Karpas-422 (cell line): ENCODE results near the gene GMPR. TPM values are rescaled to one million over a fixed set of nuclear protein-coding genes. Genes with fewer than 3 reads are reported as not detected.
"Not testable (repeated sequence)": the region's sequence is repeated elsewhere in the genome, so short reads cannot be mapped to it uniquely, and the experiment has no call there.

Experiments
- DNase-seq: peaks from one replicate; pipeline ENCODE4 v3.0.0-alpha.2; 2015
- H2AFZ ChIP-seq: fragments of 200-600 bp; sonication (generic); 2 replicates; pipeline ENCODE4 v1.6.1; 2014; ENCODE audit warnings: antibody characterized with exemption, low read length, mixed read lengths
- H3K27ac ChIP-seq: fragments of 200-600 bp; sonication (generic); 2 replicates; pipeline ENCODE4 v1.5.1; 2014; ENCODE audit warnings: mild to moderate bottlenecking, low read length, moderate library complexity
- H3K27me3 ChIP-seq: fragments of 200-600 bp; sonication (generic); 2 replicates; pipeline ENCODE4 v1.6.1; 2014; ENCODE audit warnings: low read length, mixed read lengths
- H3K36me3 ChIP-seq: fragments of 200-600 bp; sonication (generic); 2 replicates; pipeline ENCODE4 v1.6.1; 2014; ENCODE audit warnings: low read length, mixed read lengths; ENCODE audit not compliant: insufficient read depth
- H3K4me1 ChIP-seq: fragments of 200-600 bp; sonication (generic); 2 replicates; pipeline ENCODE4 v1.6.1; 2014; ENCODE audit warnings: mild to moderate bottlenecking, low read length, mixed read lengths
- H3K4me2 ChIP-seq: fragments of 200-600 bp; sonication (generic); 2 replicates; pipeline ENCODE4 v1.6.1; 2014; ENCODE audit warnings: low read length, low read depth, mild to moderate bottlenecking; ENCODE audit not compliant: poor library complexity, severe bottlenecking
- H3K4me3 ChIP-seq: fragments of 200-600 bp; sonication (generic); 2 replicates; pipeline ENCODE4 v1.5.1; 2014; ENCODE audit warnings: mild to moderate bottlenecking, antibody characterized with exemption, low read length, mixed read lengths
- H3K79me2 ChIP-seq: fragments of 200-600 bp; sonication (generic); 2 replicates; pipeline ENCODE4 v1.6.1; 2014; ENCODE audit warnings: mild to moderate bottlenecking, low read length, mixed read lengths
- H3K9ac ChIP-seq: fragments of 200-600 bp; sonication (generic); 2 replicates; pipeline ENCODE4 v1.6.0; 2014; ENCODE audit warnings: low read length
- H3K9me2 ChIP-seq: fragments of 200-600 bp; sonication (generic), shearing (Covaris generic); replicated peaks from 2 replicates; pipeline ENCODE4 v1.6.0; 2014; ENCODE audit warnings: mild to moderate bottlenecking, low read length, moderate library complexity; ENCODE audit not compliant: insufficient read depth
- H3K9me3 ChIP-seq: fragments of 300-700, 200-600 bp; sonication (generic); 2 replicates; pipeline ENCODE4 v1.6.1; 2014; ENCODE audit warnings: low read length, mixed read lengths
- H4K20me1 ChIP-seq: fragments of 200-600 bp; sonication (generic); 2 replicates; pipeline ENCODE4 v1.6.1; 2014; ENCODE audit warnings: mild to moderate bottlenecking, antibody characterized with exemption, low read length, low read depth; ENCODE audit not compliant: insufficient read depth
- total RNA-seq: library from RNA; depleted of rRNA; stranded (reverse); fragments of >200 nt; shearing (Covaris generic); gene quantifications from 2 replicates; pipeline ENCODE4 v1.2.3, GENCODE V29; 2014; ENCODE audit warnings: low replicate concordance

GMPR gene
- total RNA-seq, 1 experiment from 2014 or later: not detected

GRCh38 chr6:16217156-16217721 is 21.1 kb upstream of the GMPR start:
- no peak overlapping the region for H3K4me3 ChIP-seq
- H3K9me2 ChIP-seq: no peaks in the 10 kb centered on the region
- H2AFZ ChIP-seq: no peak overlapping the region
- H3K27ac ChIP-seq: no peak overlapping the region
- no peaks in the 10 kb centered on the region for H3K9me3 ChIP-seq
- H3K27me3 ChIP-seq: no peaks in the 10 kb centered on the region
- H3K9ac ChIP-seq: no peak overlapping the region
- no peak for DNase-seq
- H3K4me2 ChIP-seq: no peak overlapping the region
- no peaks in the 10 kb centered on the region for H3K4me1 ChIP-seq
- no peaks in the 10 kb centered on the region for H4K20me1 ChIP-seq
- H3K36me3 ChIP-seq: no peaks in the 10 kb centered on the region
- H3K79me2 ChIP-seq: no peaks in the 10 kb centered on the region

DNA sequence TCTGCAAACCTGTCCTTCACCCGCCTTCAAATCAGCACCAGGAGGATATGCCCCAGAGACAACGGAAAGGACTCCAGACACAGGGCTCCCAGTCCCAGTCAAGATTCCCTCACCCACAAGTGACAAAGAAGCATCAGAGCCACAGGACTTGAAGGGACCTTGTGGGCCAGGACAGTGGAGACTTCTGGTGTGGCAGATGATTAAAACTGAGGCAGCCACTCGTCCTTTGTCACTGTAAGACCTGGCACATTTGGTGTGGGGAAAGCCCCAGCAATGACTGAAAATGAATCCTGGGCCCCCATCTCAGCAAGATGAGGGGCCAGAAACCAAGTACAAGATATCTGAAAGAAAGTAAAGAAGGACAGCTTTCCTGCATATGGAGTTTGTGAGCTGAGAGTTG is 15.6 kb upstream of the GMPR start:
- no peaks in the 10 kb centered on the region for H3K4me1 ChIP-seq
- H3K4me3 ChIP-seq: no peak overlapping the region
- no peak overlapping the region for H3K27ac ChIP-seq
- H3K79me2 ChIP-seq: no peaks in the 10 kb centered on the region
- no peak overlapping the region for H3K9ac ChIP-seq
- no peaks in the 10 kb centered on the region for H4K20me1 ChIP-seq
- H2AFZ ChIP-seq: no peak overlapping the region
- DNase-seq: no peak
- no peaks in the 10 kb centered on the region for H3K9me3 ChIP-seq
- no peaks in the 10 kb centered on the region for H3K36me3 ChIP-seq
- no peak overlapping the region for H3K4me2 ChIP-seq
- H3K27me3 ChIP-seq: no peaks in the 10 kb centered on the region
- no peaks in the 10 kb centered on the region for H3K9me2 ChIP-seq

DNA sequence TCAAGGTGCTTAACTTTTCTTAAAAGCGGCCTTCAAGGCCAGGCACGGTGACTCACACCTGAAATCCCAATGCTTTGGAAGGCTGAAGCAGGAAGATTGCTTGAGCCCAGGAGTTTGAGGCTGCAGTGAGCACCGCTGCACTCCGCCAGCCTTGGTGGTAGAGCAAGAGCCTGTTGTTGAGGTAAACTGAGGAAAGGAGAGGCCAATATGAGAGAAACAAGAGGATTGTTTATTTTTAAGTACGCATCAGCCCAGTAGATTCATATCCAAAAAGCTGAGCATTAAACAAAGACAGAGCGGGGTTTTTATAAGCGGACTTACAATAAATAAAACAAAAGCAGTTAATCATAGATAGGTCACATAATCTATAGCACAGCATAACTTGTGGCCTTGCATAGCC is 15.0 kb upstream of the GMPR start:
- H3K4me1 ChIP-seq: no peaks in the 10 kb centered on the region
- H3K9me2 ChIP-seq: no peaks in the 10 kb centered on the region
- no peaks in the 10 kb centered on the region for H3K36me3 ChIP-seq
- H3K9me3 ChIP-seq: no peaks in the 10 kb centered on the region
- H2AFZ ChIP-seq: no peak overlapping the region
- no peak for DNase-seq
- no peak overlapping the region for H3K27ac ChIP-seq
- H3K27me3 ChIP-seq: no peaks in the 10 kb centered on the region
- no peak overlapping the region for H3K9ac ChIP-seq
- H3K4me2 ChIP-seq: no peak overlapping the region
- H3K79me2 ChIP-seq: no peaks in the 10 kb centered on the region
- no peak overlapping the region for H3K4me3 ChIP-seq
- H4K20me1 ChIP-seq: no peaks in the 10 kb centered on the region

DNA sequence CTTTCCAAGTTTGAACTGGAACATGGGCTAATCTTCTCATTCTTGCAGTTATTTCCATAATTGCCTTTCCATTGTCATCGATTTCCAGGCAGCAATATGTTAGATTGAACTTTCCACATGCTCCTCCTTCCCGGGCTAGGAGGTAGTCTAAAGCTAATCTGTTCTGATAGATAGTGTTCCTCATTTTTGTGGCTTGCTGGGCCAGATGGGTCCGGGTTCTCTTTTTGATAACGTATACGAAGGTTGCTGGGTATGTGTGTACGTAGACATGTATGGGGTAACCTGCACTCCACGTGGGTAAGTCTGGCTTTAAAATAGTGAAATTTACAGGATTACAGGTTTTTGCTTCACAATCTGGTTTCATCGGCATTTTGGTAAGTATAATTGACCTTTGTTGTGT is 14.0 kb upstream of the GMPR start:
- Histone ChIP-seq H3K27ac (no peak overlapping the region), H3K9ac (no peak overlapping the region), H3K4me2 (no peak overlapping the region), H3K4me1 (no peaks in the 10 kb centered on the region), H2AFZ (no peak overlapping the region), H3K9me3 (no peaks in the 10 kb centered on the region), H3K79me2 (no peaks in the 10 kb centered on the region), H3K4me3 (no peak overlapping the region), H3K9me2 (no peaks in the 10 kb centered on the region), H4K20me1 (no peaks in the 10 kb centered on the region), H3K27me3 (no peaks in the 10 kb centered on the region), H3K36me3 (no peaks in the 10 kb centered on the region)
- no peak for DNase-seq

- not testable (repeated sequence) for H3K27me3 ChIP-seq, H3K9me3 ChIP-seq, H4K20me1 ChIP-seq, H3K4me2 ChIP-seq, H3K4me1 ChIP-seq, H3K9ac ChIP-seq, H3K79me2 ChIP-seq, H3K9me2 ChIP-seq, DNase-seq, H3K4me3 ChIP-seq, H3K36me3 ChIP-seq, H2AFZ ChIP-seq, H3K27ac ChIP-seq
Measured at GRCh38 chr6:16225062-16225731, 13.2 kb upstream of the GMPR start.

- not testable (repeated sequence) for H3K27ac ChIP-seq, H3K4me2 ChIP-seq, H3K9me2 ChIP-seq, H3K36me3 ChIP-seq, DNase-seq, H3K9me3 ChIP-seq, H3K27me3 ChIP-seq, H4K20me1 ChIP-seq, H3K9ac ChIP-seq, H3K4me1 ChIP-seq, H2AFZ ChIP-seq, H3K4me3 ChIP-seq, H3K79me2 ChIP-seq
Measured at GRCh38 chr6:16226117-16227047, 12.0 kb upstream of the GMPR start.

DNA sequence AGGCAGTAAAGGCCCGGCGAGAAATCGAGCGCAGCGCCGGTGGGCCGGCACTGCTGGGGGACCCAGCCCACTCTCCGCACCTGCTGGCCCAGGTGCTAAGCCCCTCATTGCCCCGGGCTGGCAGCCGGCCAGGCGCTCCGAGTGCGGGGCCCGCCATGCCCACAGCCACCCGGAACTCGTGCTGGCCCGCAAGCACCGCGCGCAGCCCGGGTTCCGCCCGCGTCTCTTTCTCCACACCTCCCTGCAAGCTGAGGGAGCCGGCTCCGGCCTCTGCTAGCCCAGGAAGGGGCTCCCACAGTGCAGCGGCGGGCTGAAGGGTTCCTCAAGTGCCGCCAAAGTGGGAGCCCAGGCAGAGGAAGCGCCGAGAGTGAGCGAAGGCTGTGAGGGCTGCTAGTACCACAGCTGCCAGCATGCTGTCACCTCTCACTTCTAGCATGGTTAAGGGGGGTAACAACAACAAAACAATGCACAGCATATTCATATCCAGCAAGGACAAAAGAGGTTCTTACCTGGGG is 11.3 kb upstream of the GMPR start:
- H3K4me3 ChIP-seq: no peak overlapping the region
- H3K27ac ChIP-seq: no peak overlapping the region
- no peak for DNase-seq
- H2AFZ ChIP-seq: no peak overlapping the region
- H4K20me1 ChIP-seq: no peaks in the 10 kb centered on the region
- no peaks in the 10 kb centered on the region for H3K27me3 ChIP-seq
- H3K4me2 ChIP-seq: no peak overlapping the region
- no peaks in the 10 kb centered on the region for H3K9me3 ChIP-seq
- no peaks in the 10 kb centered on the region for H3K36me3 ChIP-seq
- no peak overlapping the region for H3K9ac ChIP-seq
- H3K9me2 ChIP-seq: no peaks in the 10 kb centered on the region
- no peaks in the 10 kb centered on the region for H3K79me2 ChIP-seq
- H3K4me1 ChIP-seq: no peaks in the 10 kb centered on the region

GRCh38 chr6:16227605-16228004 is 10.8 kb upstream of the GMPR start:
- H2AFZ ChIP-seq: no peak overlapping the region
- H3K4me2 ChIP-seq: no peak overlapping the region
- no peaks in the 10 kb centered on the region for H4K20me1 ChIP-seq
- no peaks in the 10 kb centered on the region for H3K9me2 ChIP-seq
- no peak for DNase-seq
- H3K79me2 ChIP-seq: no peaks in the 10 kb centered on the region
- no peak overlapping the region for H3K4me3 ChIP-seq
- no peak overlapping the region for H3K27ac ChIP-seq
- no peaks in the 10 kb centered on the region for H3K27me3 ChIP-seq
- no peaks in the 10 kb centered on the region for H3K36me3 ChIP-seq
- no peaks in the 10 kb centered on the region for H3K4me1 ChIP-seq
- H3K9ac ChIP-seq: no peak overlapping the region
- no peaks in the 10 kb centered on the region for H3K9me3 ChIP-seq
